ENCODE data around the gene TMEM123.

TMEM123 gene

DNA sequence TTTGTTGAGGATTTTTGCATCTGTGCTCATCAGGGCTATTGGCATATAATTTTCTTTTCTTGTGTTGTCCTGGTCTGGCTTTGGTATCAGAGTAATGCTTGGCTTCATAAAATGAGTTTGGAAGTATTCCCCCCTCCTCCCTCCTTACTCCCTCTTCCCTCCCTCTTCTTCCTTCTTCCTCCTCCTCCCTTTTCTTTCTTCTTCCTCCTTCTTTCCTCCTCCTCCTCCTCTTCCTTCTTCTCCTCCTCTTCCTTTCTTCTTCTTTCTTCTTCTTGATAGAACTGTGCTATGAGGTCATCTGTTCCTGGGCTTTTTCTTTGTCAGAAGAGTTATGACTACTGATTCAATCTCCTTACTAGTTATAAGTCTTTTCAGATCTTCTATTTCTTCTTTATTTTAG lies 95.4 kb downstream of the TMEM123 start:
- no peak for DNase-seq

- DNase-seq = peak; percentile 44
Measured at GRCh38 chr11:102347462-102348370, 104.8 kb downstream of the TMEM123 start.

DNA sequence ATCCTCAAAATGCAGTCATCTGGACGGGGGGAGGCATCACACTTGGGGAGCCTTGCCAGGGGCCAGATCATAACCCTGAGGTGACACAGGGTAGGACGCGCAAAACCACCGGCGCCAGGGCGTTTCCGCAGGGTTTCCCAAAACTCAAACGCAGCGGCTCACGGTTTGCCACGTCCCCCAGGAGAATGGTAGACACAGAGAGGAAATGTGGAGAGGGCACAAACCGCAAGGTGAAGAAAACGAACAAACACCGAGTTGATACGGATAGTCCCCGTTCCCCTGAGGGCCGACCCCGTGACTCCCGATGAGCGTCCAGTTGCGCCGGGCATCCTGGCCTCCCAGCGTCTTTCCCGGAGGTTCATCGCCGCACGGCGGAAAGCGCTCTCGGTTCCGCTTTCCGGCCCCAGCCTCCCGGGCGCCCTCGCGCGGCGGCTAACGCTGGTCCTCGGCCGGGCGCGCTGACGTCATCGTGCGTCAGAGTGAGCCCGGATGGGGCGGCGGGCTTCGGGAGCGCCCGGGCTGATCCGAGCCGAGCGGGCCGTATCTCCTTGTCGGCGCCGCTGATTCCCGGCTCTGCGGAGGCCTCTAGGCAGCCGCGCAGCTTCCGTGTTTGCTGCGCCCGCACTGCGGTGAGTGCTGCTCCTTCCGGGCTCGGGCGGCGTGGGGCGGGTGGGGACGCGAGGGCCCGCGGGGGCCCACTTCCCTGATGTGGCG lies 105.7 kb downstream of the TMEM123 start, which contains the start of gene BIRC2:
Gene BIRC2, plus strand, starts transcription at position 467 of the 714 bp plus-strand sequence. CDS start 2,641 bp downstream, outside the sequence.
- DNase-seq = peak; percentile 90

DNA sequence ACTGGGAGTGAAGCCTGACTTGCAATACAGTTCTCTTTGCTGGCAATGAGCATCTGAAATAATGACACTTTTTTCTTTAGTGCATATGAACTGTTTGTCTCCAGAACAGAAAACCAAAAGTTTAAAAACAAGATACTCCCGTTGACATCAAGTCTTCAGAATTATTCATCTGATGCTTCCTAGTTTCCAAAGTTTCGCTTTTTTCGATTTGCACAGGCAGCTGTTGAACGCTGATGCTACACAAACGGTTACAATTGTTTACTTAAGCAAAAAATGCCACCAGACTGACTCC lies 106.2 kb downstream of the TMEM123 start:
- peak; percentile 63 for DNase-seq

Data from DMS79 treated with DMSO at 0.1 percent for 48 hours (cell line).